H1 (cell line): ENCODE measurements around the gene TAS1R3. TPM values are rescaled to one million over a fixed set of nuclear protein-coding genes. Genes with fewer than 3 reads are reported as not detected.

Source experiments
- CTCF ChIA-PET: fragments of 300-600 bp; sonication (Branson Sonifier 250); formaldehyde crosslinking; loops from one replicate; lab custom pipeline; 2021; ENCODE audit not compliant: partially characterized antibody; lab: Charles Lee
- POLR2A ChIA-PET: fragments of 300-600 bp; sonication (Branson Sonifier 250); formaldehyde crosslinking; loops from one replicate; lab custom pipeline; 2021; ENCODE audit warnings: inconsistent platforms; ENCODE audit not compliant: partially characterized antibody; lab: Charles Lee
- DNase-seq, 2 experiments: peaks; one replicate each; pipeline versions ENCODE4 v3.0.0 to v3.0.0-alpha.2; 2010 to 2022; ENCODE audit warnings: low spot score in 2 of 2, low read depth in 1 of 2, mixed read lengths in 1 of 2
- FAIRE-seq: peaks from 2 replicates; lab custom pipeline; 2011; peaks lifted over from hg19 to GRCh38; lab: Jason Lieb, UNC
- H2AFZ ChIP-seq: 2 replicates; pipeline ENCODE4 v1.8.1; 2012; ENCODE audit warnings: low read length, inconsistent platforms
- H2AK5ac ChIP-seq: 2 replicates; pipeline ENCODE4 v1.6.1; 2013; ENCODE audit warnings: low read depth, low read length
- H2BK120ac ChIP-seq: replicated peaks from 2 replicates; pipeline ENCODE3; 2013; ENCODE audit warnings: low read depth, low read length, inconsistent platforms
- H2BK12ac ChIP-seq: 2 replicates; pipeline ENCODE4 v1.6.1; 2013; ENCODE audit warnings: low read depth, low read length
- H2BK15ac ChIP-seq: 2 replicates; pipeline ENCODE4 v1.6.1; 2013; ENCODE audit warnings: low read length
- H2BK20ac ChIP-seq: 2 replicates; pipeline ENCODE4 v1.6.1; 2013; ENCODE audit warnings: low read length
- H2BK5ac ChIP-seq: 2 replicates; pipeline ENCODE4 v1.6.1; 2013; ENCODE audit warnings: low read depth, low read length
- H3K14ac ChIP-seq: 2 replicates; pipeline ENCODE4 v1.6.1; 2013; ENCODE audit warnings: inconsistent platforms; ENCODE audit not compliant: insufficient read length
- H3K18ac ChIP-seq: 2 replicates; pipeline ENCODE4 v1.6.1; 2013; ENCODE audit warnings: low read length; ENCODE audit errors: extremely low read depth
- H3K23ac ChIP-seq: 2 replicates; pipeline ENCODE4 v1.6.1; 2013; ENCODE audit warnings: inconsistent platforms; ENCODE audit not compliant: insufficient read length
- H3K23me2 ChIP-seq: 2 replicates; pipeline ENCODE4 v1.6.1; 2013; ENCODE audit warnings: low read depth, low read length
- H3K27ac ChIP-seq: 2 replicates; pipeline ENCODE4 v1.6.1; 2011; ENCODE audit warnings: low read depth, low read length, inconsistent platforms
- H3K27me3 ChIP-seq, 4 experiments: replicated peaks in 1 of 4; 1 replicate in 1 of 4; 2 replicates in 3 of 4; pipeline versions ENCODE4 v1.6.1 to v1.8.1; 2011 to 2013; ENCODE audit warnings: low read length in 3 of 4, mild to moderate bottlenecking in 3 of 4, inconsistent platforms in 2 of 4, mixed read lengths in 2 of 4, moderate library complexity in 1 of 4; ENCODE audit not compliant: control insufficient read depth in 3 of 4, insufficient read depth in 3 of 4; ENCODE audit errors: extremely low read depth in 1 of 4
- H3K36me3 ChIP-seq, 4 experiments: 2 replicates each; pipeline versions ENCODE4 v1.6.1 to v1.8.1; 2011 to 2013; ENCODE audit warnings: mild to moderate bottlenecking in 4 of 4, low read length in 3 of 4, moderate library complexity in 2 of 4, control low read depth in 1 of 4, inconsistent platforms in 1 of 4; ENCODE audit not compliant: insufficient read depth in 4 of 4, control insufficient read depth in 2 of 4
- H3K4ac ChIP-seq: replicated peaks from 2 replicates; pipeline ENCODE3; 2013; ENCODE audit warnings: low read length, low read depth, mixed read lengths, inconsistent platforms; ENCODE audit not compliant: insufficient read length
- H3K4me1 ChIP-seq, 4 experiments: replicated peaks in 1 of 4; 1 replicate in 1 of 4; 2 replicates in 3 of 4; pipeline versions ENCODE4 v1.6.1 to v1.8.1; 2011 to 2013; ENCODE audit warnings: low read length in 3 of 4, inconsistent platforms in 2 of 4, mixed read lengths in 1 of 4; ENCODE audit not compliant: insufficient read depth in 4 of 4, control insufficient read depth in 3 of 4
- H3K4me2 ChIP-seq, 2 experiments: 2 replicates each; pipeline versions ENCODE4 v1.6.1 to v1.8.1; 2011 to 2013; ENCODE audit warnings: low read depth in 2 of 2, low read length in 2 of 2, control low read depth in 1 of 2, inconsistent platforms in 1 of 2, mild to moderate bottlenecking in 1 of 2; ENCODE audit not compliant: insufficient read depth in 1 of 2
- H3K4me3 ChIP-seq, 4 experiments: fragments of 200-600, 300-600 bp in 1 of 4; sonication (generic), shearing (Covaris generic), sonication (Bioruptor Twin) in 1 of 4; 2 replicates each; pipeline versions ENCODE4 v1.5.1 to v1.8.1; 2011 to 2016; ENCODE audit warnings: low read length in 4 of 4, low read depth in 3 of 4, control low read depth in 2 of 4, inconsistent platforms in 2 of 4, mild to moderate bottlenecking in 2 of 4, mixed read lengths in 1 of 4, moderate library complexity in 1 of 4; ENCODE audit not compliant: insufficient read depth in 2 of 4; ENCODE audit errors: extremely low read depth in 1 of 4
- H3K56ac ChIP-seq: replicated peaks from 2 replicates; pipeline ENCODE3; 2013; ENCODE audit warnings: low read depth, mild to moderate bottlenecking, mixed read lengths, low read length, inconsistent platforms; ENCODE audit not compliant: insufficient read length
- H3K79me1 ChIP-seq: 2 replicates; pipeline ENCODE4 v1.6.1; 2013; ENCODE audit warnings: low read depth, low read length, control low read depth
- H3K79me2 ChIP-seq, 2 experiments: 2 replicates each; pipeline versions ENCODE4 v1.6.1 to v1.8.1; 2012 to 2013; ENCODE audit warnings: low read length in 2 of 2, mild to moderate bottlenecking in 2 of 2, inconsistent platforms in 1 of 2; ENCODE audit not compliant: insufficient read depth in 2 of 2, control insufficient read depth in 1 of 2
- H3K9ac ChIP-seq, 4 experiments: replicated peaks in 1 of 4; 1 replicate in 1 of 4; 2 replicates in 3 of 4; pipeline versions ENCODE4 v1.6.1 to v1.8.1; 2011 to 2013; ENCODE audit warnings: low read depth in 3 of 4, low read length in 3 of 4, control low read depth in 2 of 4, mild to moderate bottlenecking in 2 of 4, moderate library complexity in 2 of 4, inconsistent platforms in 1 of 4; ENCODE audit errors: extremely low read depth in 1 of 4
- H3K9me3 ChIP-seq, 2 experiments: 2 replicates each; pipeline versions ENCODE4 v1.6.1 to v1.8.1; 2012 to 2013; ENCODE audit warnings: mild to moderate bottlenecking in 2 of 2, moderate library complexity in 2 of 2, control low read depth in 1 of 2, inconsistent platforms in 1 of 2, low read depth in 1 of 2, low read length in 1 of 2, mixed read lengths in 1 of 2; ENCODE audit not compliant: insufficient read depth in 2 of 2
- H4K20me1 ChIP-seq, 2 experiments: replicated peaks in 1 of 2; 2 replicates each; pipeline versions ENCODE3 to v1.8.1; 2011 to 2013; ENCODE audit warnings: inconsistent platforms in 2 of 2, low read length in 2 of 2, mild to moderate bottlenecking in 1 of 2; ENCODE audit not compliant: insufficient read depth in 2 of 2, control insufficient read depth in 1 of 2
- H4K5ac ChIP-seq: 2 replicates; pipeline ENCODE4 v1.6.1; 2013; ENCODE audit warnings: low read length, low read depth, mixed read lengths, inconsistent platforms; ENCODE audit not compliant: insufficient read length
- H4K8ac ChIP-seq: 2 replicates; pipeline ENCODE4 v1.8.0; 2013; ENCODE audit warnings: mild to moderate bottlenecking, moderate library complexity, low read length, inconsistent platforms; ENCODE audit not compliant: insufficient read depth; ENCODE audit errors: extremely low read depth
- H4K91ac ChIP-seq: replicated peaks from 2 replicates; pipeline ENCODE3; 2013; ENCODE audit warnings: low read length, mixed read lengths, inconsistent platforms; ENCODE audit not compliant: insufficient read length
- ASH2L ChIP-seq: fragments of 200-600, 300-600 bp; sonication (generic); IDR thresholded peaks from one replicate; pipeline ENCODE4 v1.7.1; 2017; ENCODE audit warnings: low read length
- BRCA1 ChIP-seq: IDR thresholded peaks from 2 replicates; pipeline ENCODE4 v1.6.1; 2012; ENCODE audit warnings: low read depth, low read length, improper control_type of control experiment
- CBX5 ChIP-seq: fragments of 300-800, 300-1000 bp; sonication (generic); IDR thresholded peaks from 2 replicates; pipeline ENCODE4 v1.7.1; 2016; ENCODE audit warnings: antibody characterized with exemption, low read length, low read depth
- CBX8 ChIP-seq: fragments of 300-800, 300-1000 bp; sonication (generic); IDR thresholded peaks from 2 replicates; pipeline ENCODE4 v1.7.1; 2016; ENCODE audit warnings: low read depth, low read length, borderline replicate concordance
- CHD1 ChIP-seq: IDR thresholded peaks from 2 replicates; pipeline ENCODE4 v1.6.1; 2012; ENCODE audit warnings: low read depth, low read length, improper control_type of control experiment
- JUN ChIP-seq: IDR thresholded peaks from 2 replicates; pipeline ENCODE4 v1.6.1; 2011; ENCODE audit warnings: low read depth, mild to moderate bottlenecking, improper control_type of control experiment, low read length
- KDM1A ChIP-seq: fragments of 200-600, 300-600 bp; sonication (generic); IDR thresholded peaks from 2 replicates; pipeline ENCODE4 v1.7.1; 2016; ENCODE audit warnings: mild to moderate bottlenecking, low read length, borderline replicate concordance
- NANOG ChIP-seq: IDR thresholded peaks from 2 replicates; pipeline ENCODE4 v1.6.1; 2011; ENCODE audit warnings: low read length, low read depth, mild to moderate bottlenecking, inconsistent platforms; ENCODE audit not compliant: insufficient read depth, poor library complexity, severe bottlenecking
- POLR2AphosphoS5 ChIP-seq: IDR thresholded peaks from 2 replicates; pipeline ENCODE4 v1.6.1; 2011; ENCODE audit warnings: low read depth, low read length
- RBBP5 ChIP-seq: IDR thresholded peaks from 2 replicates; pipeline ENCODE4 v1.7.1; 2012; ENCODE audit warnings: low read depth, mild to moderate bottlenecking, inconsistent platforms, low read length, moderate library complexity, borderline replicate concordance
- SP1 ChIP-seq: IDR thresholded peaks from 2 replicates; pipeline ENCODE4 v1.6.1; 2011; ENCODE audit warnings: low read depth, low read length
- SUZ12 ChIP-seq: fragments of 200-600 bp; sonication (generic); IDR thresholded peaks from 2 replicates; pipeline ENCODE4 v1.6.1; 2012; ENCODE audit warnings: mild to moderate bottlenecking, inconsistent platforms, low read length, moderate library complexity, mixed read lengths
- ZNF274 ChIP-seq: IDR thresholded peaks from 2 replicates; pipeline ENCODE4 v1.7.0; 2012; ENCODE audit warnings: low read length, borderline replicate concordance; ENCODE audit errors: extremely low read depth
- WGBS, 2 experiments: shearing (Covaris generic) in 1 of 2; methylation state at CpG; one replicate each; pipeline versions ENCODE4 v1.1.6 to v1.1.7; 2013 to 2015; ENCODE audit warnings: low lambda C conversion rate in 2 of 2, mixed read lengths in 2 of 2, inconsistent platforms in 1 of 2, low coverage in 1 of 2, missing lambda C conversion rate in 1 of 2; ENCODE audit not compliant: insufficient replicate concordance in 2 of 2, insufficient coverage in 1 of 2, insufficient read length in 1 of 2; ENCODE audit errors: extremely low coverage in 1 of 2, missing lambda C conversion rate in 1 of 2; 5-methylcytosine and 5-hydroxymethylcytosine counted together
- polyA plus RNA-seq, 7 experiments: library from polyadenylated mRNA; depleted of rRNA in 3 of 7; stranded (reverse) in 5 of 7; unstranded in 2 of 7; fragments of >200 nt in 5 of 7; fragments of 200-250 nt in 2 of 7; gene quantifications; 1 replicate in 5 of 7; 2 replicates in 1 of 7; 4 replicates in 1 of 7; pipeline versions ENCODE4 v1.2.1 to v1.2.3, GENCODE V29; 2011 to 2013; ENCODE audit warnings: missing spikeins in 2 of 7, mixed read lengths in 2 of 7
- total RNA-seq: library from RNA; stranded (reverse); fragmentation: NEBNext Ultra II Directional; extraction: Animal tissue kit (Norgen Biotek cat#: 25700); gene quantifications from 2 replicates; pipeline ENCODE4 v1.2.1, GENCODE V29; 2021
- TF ChIP-seq, protein P1 (sequence below): IDR thresholded peaks from 2 replicates; pipeline ENCODE4 v1.6.1; 2012; ENCODE audit warnings: inconsistent platforms

The TAS1R3 gene
- total and polyA plus RNA-seq, 2 of the 8 experiments (the other 6 are each of a cell fraction or from before 2014, with no cell fraction given) = 0.03 to 0.19 TPM

DNA sequence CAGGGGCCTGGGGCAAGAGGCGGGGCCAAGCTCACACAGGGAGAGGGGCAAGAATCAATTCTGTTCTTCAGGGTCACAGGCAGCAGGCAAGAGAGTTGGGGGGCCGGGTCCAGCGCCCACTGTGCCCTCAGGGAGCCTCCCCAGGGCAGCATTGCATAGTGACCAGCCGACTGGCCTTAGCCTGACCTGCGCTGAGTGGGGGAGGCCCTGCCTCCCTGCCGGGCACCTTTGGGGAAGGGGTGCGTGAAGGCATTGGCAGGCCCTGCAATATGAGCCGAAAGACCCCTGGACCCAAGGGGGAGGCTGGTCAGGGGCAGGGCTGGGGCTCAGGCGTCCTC is 38.7 kb upstream of the TAS1R3 start:
- WGBS, 2 experiments = 100% methylated on average over 2 of the region's 9 CpGs; no CpG with 5 or more reads in 1 of the 2 experiments
- POLR2A ChIA-PET = interaction anchor here (0.9 to 2.3 kb wide), 6 partner anchors 8 to 22 kb away, joined by 3 to 9 read pairs (median 4); partner anchors contain the start of gene UBE2J2
- TF ChIP-seq JUN (no peak), ASH2L (no peak), BRCA1 (no peak), CBX5 (no peak), KDM1A (no peak), CBX8 (no peak), NANOG (no peak), RBBP5 (no peak), SP1 (no peak), POLR2AphosphoS5 (no peak), SUZ12 (no peak), ZNF274 (no peak), CHD1 (no peak)
- TF ChIP-seq, protein P1, sequence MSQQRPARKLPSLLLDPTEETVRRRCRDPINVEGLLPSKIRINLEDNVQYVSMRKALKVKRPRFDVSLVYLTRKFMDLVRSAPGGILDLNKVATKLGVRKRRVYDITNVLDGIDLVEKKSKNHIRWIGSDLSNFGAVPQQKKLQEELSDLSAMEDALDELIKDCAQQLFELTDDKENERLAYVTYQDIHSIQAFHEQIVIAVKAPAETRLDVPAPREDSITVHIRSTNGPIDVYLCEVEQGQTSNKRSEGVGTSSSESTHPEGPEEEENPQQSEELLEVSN = no peak

More for the DNA sequence above, 38.7 kb upstream of the TAS1R3 start:
- CTCF ChIA-PET = interaction anchor here (0.6 to 3.4 kb wide), 38 partner anchors 8 to 1006 kb away, joined by 3 to 38 read pairs (median 5); partner anchors contain the start of genes ACAP3, SCNN1D, TTLL10 and UBE2J2
- Histone ChIP-seq H3K36me3 (0 out of 8 replicates have a peak, but pooled peaks cover 0 to 3% (median 0%) of the 10 kb centered on the region in 4 experiments), H2BK5ac (no peak overlapping the region), H2AK5ac (no peak overlapping the region), H4K91ac (no peak overlapping the region), H3K79me1 (no peaks in the 10 kb centered on the region), H4K5ac (no peak overlapping the region), H4K8ac (no peak overlapping the region), H3K23me2 (no peaks in the 10 kb centered on the region), H3K27ac (no peak overlapping the region), H3K23ac (no peak overlapping the region), H2AFZ (no peak overlapping the region), H3K27me3 (peaks cover 0 to 3% (median 0%) of the 10 kb centered on the region in 4 experiments; a peak in 1 of 7 replicates), H3K56ac (no peak overlapping the region), H2BK12ac (no peak overlapping the region), H3K4me1 (peaks cover 0 to 8% (median 0%) of the 10 kb centered on the region in 4 experiments; a peak in 2 of 7 replicates), H3K9me3 (peaks cover 0 to 2% of the 10 kb centered on the region in 2 experiments; a peak in 1 of 4 replicates), H3K14ac (no peak overlapping the region), H3K4me2 (no peak overlapping the region), H3K18ac (no peak overlapping the region), H2BK15ac (no peak overlapping the region), H2BK20ac (no peak overlapping the region), H3K4me3 (no peak overlapping the region), H2BK120ac (no peak overlapping the region), H3K79me2 (no peaks in the 10 kb centered on the region), H4K20me1 (peaks cover 2 to 6% of the 10 kb centered on the region in 2 experiments), H3K4ac (no peak overlapping the region), H3K9ac (no peak overlapping the region)
- DNase-seq (no peak), FAIRE-seq (no peak)
